AG09319 (cell line): ENCODE data around the gene UVRAG.

ENCODE experiments used
- DNase-seq: peaks from one replicate; pipeline ENCODE4 v3.0.0-alpha.2; 2010; ENCODE audit warnings: low read depth; ENCODE audit errors: extremely low read depth
- TF ChIP-seq, protein P1 (sequence below): IDR thresholded peaks from 2 replicates; pipeline ENCODE4 v1.5.1; 2011; ENCODE audit warnings: low read depth, mild to moderate bottlenecking, inconsistent platforms, low read length, moderate library complexity

UVRAG gene

DNA sequence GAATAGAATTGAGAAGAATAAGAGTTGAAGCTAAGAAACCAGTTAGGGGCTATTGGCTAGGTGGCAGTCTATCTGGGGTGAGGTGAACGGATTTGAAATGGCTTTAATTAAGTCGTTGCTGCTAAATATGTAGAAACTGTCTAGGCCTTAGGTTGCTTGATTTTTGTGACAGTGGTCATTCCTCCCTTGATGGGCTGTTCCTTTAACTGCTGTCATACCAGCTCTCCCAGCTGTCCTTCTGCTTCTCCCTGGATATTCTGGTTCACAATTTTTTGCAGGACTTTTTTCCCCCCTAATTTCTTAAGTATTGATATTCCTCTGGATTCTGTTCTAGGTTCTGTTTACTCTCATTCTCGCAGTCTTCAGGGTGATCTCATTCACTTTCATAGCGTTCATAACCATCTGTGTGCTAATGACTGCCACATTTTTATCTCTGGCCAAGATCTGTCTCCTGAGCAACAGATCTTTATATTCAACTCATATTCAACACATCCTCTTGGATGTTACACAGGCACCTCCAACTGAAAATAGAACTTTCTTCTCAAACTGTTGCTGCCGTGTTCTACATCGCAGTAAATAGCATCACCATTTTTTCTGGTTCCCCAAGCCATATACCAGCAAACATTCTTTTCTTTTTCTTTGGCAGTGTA lies 134.1 kb downstream of the UVRAG start:
- TF ChIP-seq, protein P1, sequence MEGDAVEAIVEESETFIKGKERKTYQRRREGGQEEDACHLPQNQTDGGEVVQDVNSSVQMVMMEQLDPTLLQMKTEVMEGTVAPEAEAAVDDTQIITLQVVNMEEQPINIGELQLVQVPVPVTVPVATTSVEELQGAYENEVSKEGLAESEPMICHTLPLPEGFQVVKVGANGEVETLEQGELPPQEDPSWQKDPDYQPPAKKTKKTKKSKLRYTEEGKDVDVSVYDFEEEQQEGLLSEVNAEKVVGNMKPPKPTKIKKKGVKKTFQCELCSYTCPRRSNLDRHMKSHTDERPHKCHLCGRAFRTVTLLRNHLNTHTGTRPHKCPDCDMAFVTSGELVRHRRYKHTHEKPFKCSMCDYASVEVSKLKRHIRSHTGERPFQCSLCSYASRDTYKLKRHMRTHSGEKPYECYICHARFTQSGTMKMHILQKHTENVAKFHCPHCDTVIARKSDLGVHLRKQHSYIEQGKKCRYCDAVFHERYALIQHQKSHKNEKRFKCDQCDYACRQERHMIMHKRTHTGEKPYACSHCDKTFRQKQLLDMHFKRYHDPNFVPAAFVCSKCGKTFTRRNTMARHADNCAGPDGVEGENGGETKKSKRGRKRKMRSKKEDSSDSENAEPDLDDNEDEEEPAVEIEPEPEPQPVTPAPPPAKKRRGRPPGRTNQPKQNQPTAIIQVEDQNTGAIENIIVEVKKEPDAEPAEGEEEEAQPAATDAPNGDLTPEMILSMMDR, result no peak
- no peak for DNase-seq

DNA sequence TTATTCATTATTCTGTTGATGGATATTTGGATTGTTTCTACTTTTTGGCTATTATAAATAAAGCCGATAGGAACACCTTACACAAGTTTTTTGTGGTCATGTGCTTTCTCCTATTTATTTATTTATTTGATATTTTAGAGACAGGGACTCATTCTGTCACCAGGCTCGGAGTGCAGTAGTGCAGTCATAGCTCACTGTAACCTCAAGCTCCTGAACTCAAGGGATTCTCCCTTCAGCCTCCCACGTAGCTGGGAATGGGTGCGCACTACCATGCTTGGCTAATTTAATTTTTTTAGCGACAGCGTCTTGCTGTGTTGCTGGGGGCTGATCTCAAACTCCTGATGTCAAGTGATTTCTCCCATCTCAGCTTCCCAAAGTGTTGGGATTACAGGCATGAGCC lies 135.1 kb downstream of the UVRAG start:
- DNase-seq, result no peak
- TF ChIP-seq, protein P1, result no peak

DNA sequence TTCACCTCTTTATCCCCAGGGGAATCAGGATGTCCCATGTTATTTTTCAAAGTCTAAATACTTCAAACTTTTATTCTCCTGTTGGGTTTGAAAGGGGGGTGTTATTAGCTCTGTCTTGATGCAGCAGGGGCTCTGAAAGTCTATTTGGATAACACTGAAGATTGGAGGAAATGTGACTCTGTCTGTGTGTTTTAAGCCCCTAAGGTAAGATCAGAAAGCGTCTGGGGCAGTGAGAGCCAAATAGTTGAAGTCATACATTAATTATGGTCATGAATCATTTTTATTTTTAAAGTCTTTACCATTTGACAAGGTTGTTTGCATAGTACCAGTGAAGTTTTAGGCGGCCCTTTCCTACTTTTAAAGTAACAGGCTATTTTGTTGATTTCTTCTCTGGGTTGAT lies 139.0 kb downstream of the UVRAG start:
- no peak for DNase-seq
- TF ChIP-seq, protein P1, result no peak

DNA sequence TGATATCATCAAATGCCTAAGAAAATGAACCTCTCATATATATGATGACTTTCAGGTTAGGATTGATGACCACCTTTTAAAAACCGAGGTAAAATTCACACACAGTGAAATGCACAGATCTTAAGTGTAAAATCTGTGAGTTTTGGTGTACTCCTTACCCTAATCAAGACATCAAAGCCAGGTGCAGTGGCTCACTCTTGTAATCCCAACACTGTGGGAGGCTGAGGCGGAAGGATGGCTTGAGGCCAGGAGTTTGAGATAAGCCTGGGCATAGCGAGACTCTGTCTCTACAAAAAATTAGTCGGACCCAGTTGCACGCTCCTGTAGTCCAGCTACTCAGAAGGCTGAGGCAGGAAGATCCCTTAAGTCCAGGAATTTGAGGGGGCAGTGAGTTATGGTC lies 140.4 kb downstream of the UVRAG start:
- no peak for DNase-seq
- TF ChIP-seq, protein P1, result no peak

DNA sequence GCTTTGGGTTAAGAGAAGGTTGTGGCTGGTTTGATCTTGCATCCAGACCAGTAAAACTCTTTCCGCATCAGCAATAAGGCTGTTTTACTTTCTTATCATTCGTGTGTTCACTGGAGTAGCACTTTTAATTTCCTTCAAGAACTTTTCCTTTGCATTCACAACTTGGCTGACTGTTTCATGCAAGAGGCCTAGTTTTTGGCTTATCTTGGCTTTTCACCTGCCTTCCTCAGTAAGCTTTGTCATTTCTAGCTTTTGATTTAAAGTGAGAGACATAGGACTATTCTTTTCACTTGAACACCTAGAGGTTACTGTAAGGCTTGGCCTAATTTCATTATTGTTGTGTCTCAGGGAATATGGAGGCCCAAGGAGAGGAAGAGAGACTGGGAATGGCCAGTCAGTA lies 144.5 kb downstream of the UVRAG start:
- TF ChIP-seq, protein P1, result no peak
- no peak for DNase-seq

DNA sequence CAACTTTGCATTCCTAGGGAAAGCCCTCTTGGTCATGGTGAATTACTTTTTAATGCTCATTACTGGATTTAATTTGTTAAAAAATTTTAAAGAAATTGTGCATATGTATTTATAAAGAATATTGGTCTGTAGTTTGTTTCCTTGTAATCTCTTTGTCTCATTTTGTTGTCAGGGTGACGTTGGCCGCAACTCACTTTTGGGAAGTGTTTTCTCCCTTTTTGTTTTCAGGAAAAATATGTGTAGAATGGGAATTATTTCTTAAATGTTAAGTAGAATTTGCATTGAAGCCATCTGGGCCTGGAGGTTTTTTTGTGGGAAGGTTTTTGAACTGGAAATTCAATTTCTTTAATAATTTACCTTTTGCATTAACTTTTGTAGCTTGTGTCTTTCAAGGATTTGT lies 149.1 kb downstream of the UVRAG start:
- no peak for DNase-seq
- TF ChIP-seq, protein P1, result no peak

DNA sequence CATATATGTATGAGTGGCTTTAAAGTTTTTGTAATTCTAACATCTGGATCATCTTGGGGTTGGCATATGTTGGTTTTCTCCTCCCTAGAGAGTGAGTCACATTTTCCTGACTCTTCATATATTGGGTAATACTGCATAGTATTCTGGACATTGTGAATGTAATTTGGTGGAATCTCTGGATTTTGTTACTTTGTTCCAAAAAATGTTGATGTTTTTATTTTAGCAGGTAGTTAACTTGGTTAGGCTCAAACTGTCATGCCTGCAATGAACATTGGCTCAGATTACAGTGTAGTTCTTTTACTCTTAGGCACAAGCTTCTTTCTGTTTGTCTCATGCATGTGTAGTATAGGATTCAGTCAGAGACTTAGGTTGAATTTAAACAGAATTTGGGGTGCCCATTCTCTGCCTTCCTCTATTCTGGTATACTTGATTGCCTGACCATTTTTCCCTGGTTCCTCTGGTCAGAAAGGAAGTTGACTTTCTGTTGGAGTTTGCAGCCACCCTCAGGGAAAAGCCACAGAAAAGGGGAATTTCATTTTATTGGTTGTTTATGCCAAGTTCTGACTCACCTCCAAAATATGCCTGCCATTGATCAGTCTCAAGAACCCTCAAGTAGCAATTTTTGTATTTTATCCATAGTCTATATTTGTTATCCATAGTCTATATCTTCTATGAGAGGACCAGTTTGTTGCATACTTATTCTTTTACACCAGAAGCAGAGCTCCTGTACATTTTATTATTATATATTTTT lies 151.7 kb downstream of the UVRAG start:
- DNase-seq, result peak; percentile 64

More for the DNA sequence above, 151.7 kb downstream of the UVRAG start:
- TF ChIP-seq, protein P1, result no peak
